ENCODE measurements around the gene PAQR3.

Gene PAQR3

DNA sequence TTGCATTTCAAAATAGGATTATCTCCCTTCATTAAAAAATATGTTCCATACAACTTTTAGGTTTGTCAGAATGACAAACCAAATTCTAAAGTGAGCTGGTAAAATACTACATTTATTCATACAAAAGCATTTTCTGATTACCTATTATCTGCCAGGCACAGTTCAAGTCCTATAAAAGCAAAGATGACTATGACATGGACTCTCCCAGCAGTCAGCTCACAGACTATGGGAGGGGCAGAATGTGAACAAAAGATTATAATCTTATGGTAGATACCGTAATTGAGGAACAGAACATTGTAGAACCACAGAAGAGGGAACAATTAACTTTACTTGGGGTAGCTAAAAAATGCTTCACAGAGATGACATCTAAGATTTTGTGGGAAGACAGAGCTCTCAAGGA is 12.4 kb downstream of the PAQR3 start:
- no peaks in the 10 kb centered on the region for H3K4me1 ChIP-seq (ENCODE audit: control insufficient read depth, low read length)
- no peaks in the 10 kb centered on the region for H4K20me1 ChIP-seq (ENCODE audit: control insufficient read depth, insufficient read depth, low read depth, low read length)
- no peaks in the 10 kb centered on the region for H3K79me2 ChIP-seq (ENCODE audit: control insufficient read depth, low read length)
- H3K9me3 ChIP-seq (ENCODE audit: control insufficient read depth, insufficient read depth, low read length): no peaks in the 10 kb centered on the region
- H3K4me3 ChIP-seq (ENCODE audit: low read length): no peak overlapping the region
- no peaks in the 10 kb centered on the region for H3F3A ChIP-seq (ENCODE audit: control insufficient read depth, insufficient read depth)
- no peak overlapping the region for H3K4me2 ChIP-seq (ENCODE audit: low read length)
- peaks cover 49% of the 10 kb centered on the region for H3K36me3 ChIP-seq (ENCODE audit: control insufficient read depth, low read length)
- H3K9me2 ChIP-seq (replicated peaks; ENCODE audit: control insufficient read depth, low read length): no peaks in the 10 kb centered on the region
- H3K27ac ChIP-seq (ENCODE audit: low read depth, low read length): no peak overlapping the region
- no peaks in the 10 kb centered on the region for H3K27me3 ChIP-seq (ENCODE audit: control insufficient read depth, low read length)
- TF ChIP-seq CTCF (IDR thresholded peaks at IDR 0.05; ENCODE audit: low read depth, low read length, poor library complexity, severe bottlenecking) (no peak), EZH2phosphoT487 (IDR thresholded peaks at IDR 0.05; ENCODE audit: borderline replicate concordance, low read length) (no peak)

- H3K27ac ChIP-seq (ENCODE audit: low read depth, low read length): no peak overlapping the region
- H3K4me1 ChIP-seq (ENCODE audit: control insufficient read depth, low read length): no peaks in the 10 kb centered on the region
- no peak overlapping the region for H3K4me3 ChIP-seq (ENCODE audit: low read length)
- H4K20me1 ChIP-seq (ENCODE audit: control insufficient read depth, insufficient read depth, low read depth, low read length): no peaks in the 10 kb centered on the region
- peaks cover 44% of the 10 kb centered on the region for H3K36me3 ChIP-seq (ENCODE audit: control insufficient read depth, low read length)
- H3K4me2 ChIP-seq (ENCODE audit: low read length): no peak overlapping the region
- H3K9me3 ChIP-seq (ENCODE audit: control insufficient read depth, insufficient read depth, low read length): no peaks in the 10 kb centered on the region
- no peaks in the 10 kb centered on the region for H3F3A ChIP-seq (ENCODE audit: control insufficient read depth, insufficient read depth)
- H3K9me2 ChIP-seq (replicated peaks; ENCODE audit: control insufficient read depth, low read length): no peaks in the 10 kb centered on the region
- H3K79me2 ChIP-seq (ENCODE audit: control insufficient read depth, low read length): no peaks in the 10 kb centered on the region
- H3K27me3 ChIP-seq (ENCODE audit: control insufficient read depth, low read length): no peaks in the 10 kb centered on the region
- TF ChIP-seq EZH2phosphoT487 (IDR thresholded peaks at IDR 0.05; ENCODE audit: borderline replicate concordance, low read length) (no peak), CTCF (IDR thresholded peaks at IDR 0.05; ENCODE audit: low read depth, low read length, poor library complexity, severe bottlenecking) (no peak)
Observed at GRCh38 chr4:78923464-78924312, 15.6 kb downstream of the PAQR3 start.

DNA sequence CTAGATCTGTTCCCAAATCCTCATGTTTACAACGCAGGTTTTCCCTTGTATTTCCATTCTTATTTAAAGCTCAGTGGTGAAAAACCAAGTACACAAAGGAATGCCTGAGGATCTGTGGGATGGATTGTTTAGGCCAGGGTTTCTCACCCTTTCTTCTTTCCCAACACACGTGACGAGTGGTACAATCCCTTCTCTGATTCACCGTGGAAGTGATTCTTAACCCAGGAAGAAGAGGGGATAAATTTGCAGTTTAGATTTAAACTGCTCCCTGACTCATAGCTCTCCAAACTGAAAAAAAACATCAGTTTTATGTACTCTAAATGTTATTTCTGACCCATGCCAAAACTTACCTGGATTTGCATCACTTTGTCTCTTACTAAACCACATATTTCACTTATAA is 17.0 kb downstream of the PAQR3 start:
- Histone ChIP-seq H3K27ac (ENCODE audit: low read depth, low read length) (no peak overlapping the region), H3K4me3 (ENCODE audit: low read length) (no peak overlapping the region), H3K79me2 (ENCODE audit: control insufficient read depth, low read length) (no peaks in the 10 kb centered on the region), H3K4me1 (ENCODE audit: control insufficient read depth, low read length) (no peaks in the 10 kb centered on the region), H3K9me3 (ENCODE audit: control insufficient read depth, insufficient read depth, low read length) (no peaks in the 10 kb centered on the region), H3K4me2 (ENCODE audit: low read length) (no peak overlapping the region), H3K36me3 (ENCODE audit: control insufficient read depth, low read length) (peaks cover 48% of the 10 kb centered on the region), H4K20me1 (ENCODE audit: control insufficient read depth, insufficient read depth, low read depth, low read length) (no peaks in the 10 kb centered on the region), H3K9me2 (replicated peaks; ENCODE audit: control insufficient read depth, low read length) (no peaks in the 10 kb centered on the region), H3K27me3 (ENCODE audit: control insufficient read depth, low read length) (no peaks in the 10 kb centered on the region), H3F3A (ENCODE audit: control insufficient read depth, insufficient read depth) (no peaks in the 10 kb centered on the region)
- TF ChIP-seq EZH2phosphoT487 (IDR thresholded peaks at IDR 0.05; ENCODE audit: borderline replicate concordance, low read length): no peak
- no peak for TF ChIP-seq CTCF (IDR thresholded peaks at IDR 0.05; ENCODE audit: low read depth, low read length, poor library complexity, severe bottlenecking)
